ENCODE data around the gene ERH. TPM values are rescaled to one million over a fixed set of nuclear protein-coding genes. Genes with fewer than 3 reads are reported as not detected.
"Not testable (repeated sequence)": the region's sequence is repeated elsewhere in the genome, so short reads cannot be mapped to it uniquely, and the experiment has no call there.

ERH gene
- total RNA-seq, 4 donors from 2014 or later, result 54.0 to 102 (median 79.5) TPM

DNA sequence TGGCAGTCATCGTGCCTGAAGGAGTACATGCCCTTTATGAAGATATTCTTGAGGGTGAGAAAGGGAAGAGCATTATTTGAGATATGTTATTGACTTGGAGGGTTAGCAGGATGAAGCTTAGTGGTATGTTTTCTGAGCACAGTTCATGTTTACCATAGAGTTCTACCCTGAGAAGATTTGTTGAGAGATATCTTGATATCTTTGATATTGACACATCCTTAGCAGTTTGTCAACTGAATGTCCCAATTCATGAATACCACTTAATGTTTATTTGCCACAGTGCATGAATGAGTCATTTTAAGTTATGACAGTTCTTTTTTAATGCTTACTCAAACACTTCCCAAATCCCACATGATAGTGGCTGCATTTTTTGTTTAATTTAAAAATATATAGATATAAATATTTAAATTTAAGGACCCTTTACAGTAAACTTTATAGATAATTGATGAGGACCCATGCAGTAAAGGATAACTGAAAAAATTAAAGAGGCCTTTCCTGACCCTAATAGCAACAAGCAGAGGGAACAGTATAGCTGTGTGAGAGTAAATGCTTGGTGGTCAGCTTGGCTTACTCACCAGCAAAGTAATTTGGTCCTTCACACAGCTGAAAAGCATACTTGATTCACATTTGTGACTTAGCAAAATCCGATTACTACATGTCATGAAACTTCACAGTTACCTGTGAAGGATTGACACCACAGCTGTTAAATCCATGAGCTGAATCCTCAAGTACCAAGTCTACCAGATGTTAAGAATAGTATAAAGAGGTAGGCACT is 26.2 kb upstream of the ERH start:
- no peak for DNase-seq
- Histone ChIP-seq H3K9me3 (no peaks in the 10 kb centered on the region), H3K27ac (no peak overlapping the region), H3K4me1 (no peaks in the 10 kb centered on the region), H3K27me3 (no peaks in the 10 kb centered on the region), H3K36me3 (peaks cover 0 to 69% (median 0%) of the 10 kb centered on the region in 3 donors), H3K4me3 (no peak overlapping the region)
- 96 to 98% methylated on average over 2 of the region's 2 CpGs for WGBS, 2 donors
- intact Hi-C loops (cut with DNase I), result no loop called here
- TF ChIP-seq, protein P1, sequence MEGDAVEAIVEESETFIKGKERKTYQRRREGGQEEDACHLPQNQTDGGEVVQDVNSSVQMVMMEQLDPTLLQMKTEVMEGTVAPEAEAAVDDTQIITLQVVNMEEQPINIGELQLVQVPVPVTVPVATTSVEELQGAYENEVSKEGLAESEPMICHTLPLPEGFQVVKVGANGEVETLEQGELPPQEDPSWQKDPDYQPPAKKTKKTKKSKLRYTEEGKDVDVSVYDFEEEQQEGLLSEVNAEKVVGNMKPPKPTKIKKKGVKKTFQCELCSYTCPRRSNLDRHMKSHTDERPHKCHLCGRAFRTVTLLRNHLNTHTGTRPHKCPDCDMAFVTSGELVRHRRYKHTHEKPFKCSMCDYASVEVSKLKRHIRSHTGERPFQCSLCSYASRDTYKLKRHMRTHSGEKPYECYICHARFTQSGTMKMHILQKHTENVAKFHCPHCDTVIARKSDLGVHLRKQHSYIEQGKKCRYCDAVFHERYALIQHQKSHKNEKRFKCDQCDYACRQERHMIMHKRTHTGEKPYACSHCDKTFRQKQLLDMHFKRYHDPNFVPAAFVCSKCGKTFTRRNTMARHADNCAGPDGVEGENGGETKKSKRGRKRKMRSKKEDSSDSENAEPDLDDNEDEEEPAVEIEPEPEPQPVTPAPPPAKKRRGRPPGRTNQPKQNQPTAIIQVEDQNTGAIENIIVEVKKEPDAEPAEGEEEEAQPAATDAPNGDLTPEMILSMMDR (IDR thresholded peaks at IDR 0.05), result no peak
- TF ChIP-seq POLR2A (IDR thresholded peaks at IDR 0.05), result no peak

DNA sequence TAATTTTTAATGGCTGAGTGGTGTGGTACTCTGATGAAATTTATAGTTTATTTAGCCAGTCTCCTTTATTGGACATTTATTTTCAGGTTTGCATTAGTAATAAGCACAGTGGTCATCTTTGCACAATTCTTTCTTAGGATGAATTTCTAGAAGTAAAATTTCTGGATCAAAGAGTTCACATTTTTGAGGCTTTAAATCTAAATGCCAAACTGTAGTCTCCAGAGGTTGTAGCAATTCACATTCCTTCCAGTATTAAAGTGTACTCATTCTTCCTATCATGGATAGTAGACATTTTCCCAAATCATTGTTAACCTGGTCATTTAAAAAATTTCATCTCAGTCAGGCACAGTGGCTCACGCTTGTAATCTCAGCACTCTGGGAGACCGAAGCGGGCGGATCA is 25.2 kb upstream of the ERH start:
- H3K4me3 ChIP-seq, result no peak overlapping the region
- intact Hi-C loops (cut with DNase I), result no loop called here
- no peaks in the 10 kb centered on the region for H3K9me3 ChIP-seq
- DNase-seq, result no peak
- no peak overlapping the region for H3K27ac ChIP-seq
- 100% methylated on average over 1 to 4 of the region's 4 CpGs for whole genome bisulfite sequencing, 2 donors
- peaks cover 0 to 60% (median 0%) of the 10 kb centered on the region in 3 donors for H3K36me3 ChIP-seq
- no peak for TF ChIP-seq POLR2A (IDR thresholded peaks at IDR 0.05)
- TF ChIP-seq, protein P1 (IDR thresholded peaks at IDR 0.05), result no peak
- H3K4me1 ChIP-seq, result no peaks in the 10 kb centered on the region
- no peaks in the 10 kb centered on the region for H3K27me3 ChIP-seq

GRCh38 chr14:69416087-69416486 is 18.0 kb upstream of the ERH start:
- intact Hi-C loops (cut with DNase I); H3K9me3 ChIP-seq; H3K27me3 ChIP-seq; H3K4me1 ChIP-seq; DNase-seq; H3K36me3 ChIP-seq; H3K4me3 ChIP-seq; H3K27ac ChIP-seq: not testable (repeated sequence)
- WGBS, 2 donors, result 92 to 96% methylated on average over 4 of the region's 4 CpGs

DNA sequence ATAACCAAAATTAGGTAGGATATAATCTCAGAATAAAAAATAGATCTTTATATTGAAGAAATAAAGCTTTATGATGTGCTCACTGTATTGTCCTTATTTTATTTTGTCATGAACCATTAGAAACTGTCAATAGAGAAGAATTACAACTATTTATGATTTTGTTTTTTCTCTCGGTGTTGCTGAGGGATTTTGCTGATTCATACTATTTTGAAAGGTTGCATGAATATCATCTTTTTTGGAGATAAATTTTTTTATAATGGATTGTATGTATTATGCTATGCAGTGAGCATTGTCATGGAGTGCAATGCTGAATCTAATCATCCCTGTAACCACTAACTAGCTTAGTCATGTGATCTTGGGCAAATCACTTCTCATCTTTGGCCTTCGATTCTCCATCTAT is 15.4 kb upstream of the ERH start:
- H3K9me3 ChIP-seq, result peaks cover 0 to 2% (median 0%) of the 10 kb centered on the region in 3 donors
- H3K4me1 ChIP-seq, result no peaks in the 10 kb centered on the region

DNA sequence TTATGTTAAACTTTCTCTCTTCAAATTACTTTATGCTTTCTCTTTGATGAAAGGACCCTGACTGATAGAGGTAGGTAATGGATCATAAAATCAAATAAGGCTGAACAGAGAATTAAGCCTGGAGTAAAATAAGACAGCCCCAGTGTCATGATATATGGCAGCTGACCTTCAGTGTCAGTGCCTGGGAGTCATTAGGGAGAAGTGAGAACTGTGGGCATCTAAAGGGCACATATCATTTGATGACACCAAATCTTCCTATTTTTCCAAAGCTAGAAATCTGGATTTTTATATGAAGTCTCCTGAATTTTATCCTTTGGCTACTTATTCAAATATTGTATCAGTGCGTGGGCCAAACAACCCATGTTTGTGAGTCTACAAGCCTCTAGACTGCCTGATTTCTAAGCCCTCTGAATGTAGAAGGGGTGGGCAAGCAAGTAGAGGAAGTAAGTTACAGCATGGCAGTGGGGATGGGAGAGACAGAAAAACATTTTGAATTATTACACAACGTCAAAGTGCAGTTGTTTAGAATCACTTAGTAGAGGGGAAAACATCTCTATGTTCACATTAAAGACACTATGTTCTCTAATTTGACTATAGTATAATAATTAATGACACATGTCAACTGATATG is 10.3 kb upstream of the ERH start:
- DNase-seq, result no peak
- H3K4me1 ChIP-seq, result no peaks in the 10 kb centered on the region
- H3K27ac ChIP-seq, result no peak overlapping the region
- TF ChIP-seq POLR2A (IDR thresholded peaks at IDR 0.05), result no peak
- TF ChIP-seq, protein P1 (IDR thresholded peaks at IDR 0.05), result no peak
- H3K27me3 ChIP-seq, result no peaks in the 10 kb centered on the region
- intact Hi-C loops (cut with DNase I), result no loop called here
- 75 to 88% methylated on average over 2 of the region's 2 CpGs for WGBS, 2 donors
- H3K36me3 ChIP-seq, result peaks cover 0 to 20% (median 0%) of the 10 kb centered on the region in 3 donors
- H3K9me3 ChIP-seq, result no peaks in the 10 kb centered on the region
- H3K4me3 ChIP-seq, result no peak overlapping the region

More for the DNA sequence above, 15.4 kb upstream of the ERH start:
- no peak overlapping the region for H3K27ac ChIP-seq
- H3K27me3 ChIP-seq, result no peaks in the 10 kb centered on the region
- TF ChIP-seq, protein P1 (IDR thresholded peaks at IDR 0.05), result no peak
- no peak for TF ChIP-seq POLR2A (IDR thresholded peaks at IDR 0.05)
- no peak for DNase-seq
- intact Hi-C loops (cut with DNase I), result no loop called here
- no peak overlapping the region for H3K4me3 ChIP-seq
- H3K36me3 ChIP-seq, result peaks cover 0 to under 1% (median 0%) of the 10 kb centered on the region in 3 donors
- 71 to 74% methylated on average over 2 of the region's 2 CpGs for WGBS, 2 donors
